GM21515 (cell line): ENCODE data around the gene CARNS1.
A peak's percentile ranks its signal among the peaks of the same experiment; 100 is the strongest.
"Not testable (repeated sequence)": the region's sequence is repeated elsewhere in the genome, so short reads cannot be mapped to it uniquely, and the experiment has no call there.

Source experiments
- ATAC-seq: cut with Tn5 transposase; IDR thresholded peaks from one replicate; pipeline ENCODE4 v1.9.1; 2021; ENCODE audit not compliant: unreplicated experiment

The CARNS1 gene

DNA sequence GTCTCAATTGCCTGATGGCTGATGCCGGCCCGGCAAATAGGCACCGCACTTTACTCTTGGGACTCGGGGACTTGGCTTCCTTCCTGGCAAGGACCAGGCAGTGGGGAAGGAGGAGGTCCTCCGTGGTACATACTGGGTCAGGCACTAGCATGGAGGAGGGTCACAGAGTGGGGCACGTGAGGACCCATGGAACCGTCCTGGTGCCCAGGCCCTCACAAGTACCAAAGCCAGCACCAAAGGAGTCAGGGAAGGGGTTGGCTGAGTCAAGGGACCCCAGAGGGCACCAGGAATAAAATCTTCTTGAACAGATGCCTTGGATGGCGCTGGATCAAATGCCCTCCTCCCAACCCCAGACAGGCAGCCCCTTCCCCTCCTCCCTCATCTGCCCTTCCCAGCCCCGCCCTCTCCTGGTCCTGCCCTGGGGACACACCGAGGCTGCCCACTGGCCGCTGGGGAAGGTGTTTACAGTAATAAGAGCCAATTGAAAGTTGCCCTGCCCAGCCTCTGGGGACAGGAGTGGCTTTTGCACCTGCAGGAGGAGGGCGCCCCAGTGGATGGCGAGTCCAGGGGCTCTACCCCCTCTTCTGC lies 5.6 kb upstream of the CARNS1 start:
- ATAC-seq, result no peak

DNA sequence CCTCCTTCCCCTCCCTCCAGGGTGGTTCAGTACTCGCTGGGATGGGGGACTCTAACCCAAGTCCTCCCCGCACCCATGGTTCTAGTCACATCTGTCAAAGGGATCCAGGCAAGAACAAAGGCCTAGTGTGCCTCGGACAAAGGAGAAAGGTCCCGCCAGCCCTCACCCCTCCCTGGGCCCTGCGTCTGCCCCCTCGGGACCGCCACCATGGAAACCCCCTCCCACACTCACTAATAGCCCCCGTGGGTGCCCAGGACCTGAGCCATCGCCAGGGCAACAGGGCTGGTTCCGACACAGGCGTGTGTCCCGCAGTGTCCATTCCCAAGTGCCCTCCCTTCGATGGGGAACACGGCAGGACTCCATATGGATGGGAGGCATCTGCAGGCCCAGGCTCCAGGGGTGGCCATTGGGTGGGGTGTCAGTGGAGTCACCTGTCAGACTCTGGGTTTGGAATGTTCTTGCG lies 5.1 kb upstream of the CARNS1 start:
- no peak for ATAC-seq

GRCh38 chr11:67410984-67411784 lies 4.3 kb upstream of the CARNS1 start:
- no peak for ATAC-seq

DNA sequence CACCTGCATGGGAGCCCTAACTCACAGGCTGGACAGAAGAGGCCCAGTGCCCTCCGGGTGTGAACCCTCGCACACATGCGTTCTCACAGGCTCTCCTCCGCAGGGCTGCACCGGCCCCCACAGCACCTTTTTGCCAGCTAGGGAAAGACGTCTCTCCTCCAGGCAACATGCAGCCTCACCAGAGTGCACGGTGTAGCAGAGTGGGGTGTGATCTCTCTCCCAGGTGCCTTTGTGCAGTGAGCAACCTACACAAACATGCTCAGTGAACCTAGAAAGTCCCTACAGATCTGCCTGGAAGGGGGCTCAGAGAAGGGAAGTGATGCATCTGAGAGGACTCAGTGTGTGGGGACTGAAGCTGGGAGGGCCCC lies 3.7 kb upstream of the CARNS1 start:
- ATAC-seq, result no peak

DNA sequence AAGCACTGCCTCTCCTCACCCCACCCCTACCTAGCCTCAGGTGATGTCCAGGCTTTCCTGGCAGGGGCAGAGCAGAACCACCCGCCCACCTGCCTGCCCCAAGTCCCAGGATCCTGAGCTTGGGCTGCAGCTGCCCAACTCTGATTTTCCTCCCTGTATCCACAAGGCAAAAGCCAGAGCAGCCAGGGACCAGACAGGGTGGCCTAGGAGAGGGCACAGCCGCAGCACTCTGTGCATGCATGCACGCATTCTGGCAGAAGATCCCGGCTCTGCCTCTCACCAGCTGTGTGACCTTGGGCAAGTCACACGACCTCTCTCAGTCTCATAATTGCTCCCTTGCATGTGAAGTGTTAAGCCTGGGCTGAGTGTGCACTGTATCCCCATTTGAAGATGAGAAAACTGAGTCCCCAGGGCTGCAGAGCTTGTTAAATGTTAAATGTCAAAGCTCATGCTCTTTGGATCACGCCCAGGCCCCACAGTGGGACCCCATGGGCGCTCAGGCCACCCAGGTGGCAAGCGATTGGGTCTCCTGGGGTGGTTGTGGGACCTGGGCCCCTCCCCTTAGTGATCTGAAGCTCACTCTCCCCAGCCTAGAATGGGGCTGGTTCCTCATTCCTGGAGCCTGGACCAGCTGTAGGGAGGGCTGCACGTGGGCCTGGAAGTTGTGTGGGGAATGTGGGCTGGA lies 2.8 kb upstream of the CARNS1 start:
- no peak for ATAC-seq

DNA sequence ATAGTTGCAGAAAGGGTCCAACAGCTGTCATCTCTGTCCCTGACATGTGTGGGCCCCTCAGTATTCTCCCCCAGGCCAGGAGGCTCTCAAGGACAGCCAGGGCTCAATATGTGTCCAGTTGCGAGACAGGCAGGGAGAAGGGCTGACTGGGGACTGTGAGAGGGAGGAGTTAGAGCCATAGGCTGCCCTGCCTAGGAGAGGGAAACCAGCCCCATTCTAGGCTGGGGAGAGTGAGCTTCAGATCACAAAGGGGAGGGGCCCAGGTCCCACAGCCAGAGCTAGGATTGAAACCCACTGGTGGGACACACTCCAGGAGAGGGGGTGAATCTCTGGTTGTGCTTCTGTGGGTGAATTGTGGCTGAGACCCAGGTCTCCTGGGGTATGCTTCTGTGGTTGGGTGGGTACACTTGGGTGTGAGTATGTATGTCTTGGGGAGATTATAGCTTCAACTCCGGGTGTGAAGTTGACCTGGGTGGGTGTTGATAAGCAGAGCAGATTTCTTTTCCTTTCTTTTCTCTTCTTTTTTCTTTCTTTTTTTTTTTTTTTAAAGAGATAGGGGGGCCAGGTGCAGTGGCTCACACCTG lies 2.1 kb upstream of the CARNS1 start:
- ATAC-seq, result no peak

DNA sequence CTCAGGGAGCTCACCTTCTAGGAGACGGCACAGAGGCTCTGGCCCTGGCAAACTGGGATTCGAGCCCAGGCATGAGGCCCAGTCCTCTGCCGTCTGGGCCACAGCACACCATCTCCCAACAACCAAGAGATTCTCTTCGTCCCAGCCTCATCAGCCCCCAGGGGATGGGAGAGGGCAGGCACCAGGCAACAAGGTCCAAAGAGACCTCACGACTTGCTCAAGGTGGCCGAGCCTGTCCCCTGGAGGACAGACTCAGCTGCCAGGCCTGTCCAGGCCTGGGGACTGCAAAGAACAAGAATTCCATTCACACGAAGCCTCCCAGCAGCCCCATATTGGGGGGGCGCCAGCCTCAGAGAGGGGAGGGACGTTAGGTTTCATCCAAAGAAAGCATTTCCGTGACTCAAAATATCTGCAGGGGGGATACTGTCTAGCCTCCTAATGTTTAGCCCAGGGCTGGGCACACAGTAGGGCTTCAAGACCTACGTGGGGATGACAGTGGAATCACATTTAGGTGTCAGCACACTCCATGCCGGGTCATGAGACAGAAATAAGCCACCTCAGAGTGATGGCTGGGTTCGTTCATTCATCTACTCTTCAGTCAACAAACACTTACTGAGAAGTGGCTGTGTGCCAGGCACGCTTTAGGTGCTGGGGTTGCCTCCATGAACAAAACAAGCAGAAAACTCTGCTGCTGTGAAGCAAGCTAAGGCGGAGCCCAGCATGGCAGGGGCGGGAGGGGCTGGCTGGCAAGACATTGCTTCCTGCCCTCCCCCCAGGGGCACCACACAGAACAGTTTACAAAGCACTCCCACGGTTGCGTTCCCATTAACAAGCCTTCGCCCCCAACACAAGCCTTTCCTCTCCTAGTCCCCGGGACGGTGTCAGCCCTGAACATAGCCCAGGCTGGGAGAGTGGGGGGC lies 1.2 kb downstream of the CARNS1 start:
- no peak for ATAC-seq

GRCh38 chr11:67417425-67417824 lies 1.9 kb downstream of the CARNS1 start:
- no peak for ATAC-seq

DNA sequence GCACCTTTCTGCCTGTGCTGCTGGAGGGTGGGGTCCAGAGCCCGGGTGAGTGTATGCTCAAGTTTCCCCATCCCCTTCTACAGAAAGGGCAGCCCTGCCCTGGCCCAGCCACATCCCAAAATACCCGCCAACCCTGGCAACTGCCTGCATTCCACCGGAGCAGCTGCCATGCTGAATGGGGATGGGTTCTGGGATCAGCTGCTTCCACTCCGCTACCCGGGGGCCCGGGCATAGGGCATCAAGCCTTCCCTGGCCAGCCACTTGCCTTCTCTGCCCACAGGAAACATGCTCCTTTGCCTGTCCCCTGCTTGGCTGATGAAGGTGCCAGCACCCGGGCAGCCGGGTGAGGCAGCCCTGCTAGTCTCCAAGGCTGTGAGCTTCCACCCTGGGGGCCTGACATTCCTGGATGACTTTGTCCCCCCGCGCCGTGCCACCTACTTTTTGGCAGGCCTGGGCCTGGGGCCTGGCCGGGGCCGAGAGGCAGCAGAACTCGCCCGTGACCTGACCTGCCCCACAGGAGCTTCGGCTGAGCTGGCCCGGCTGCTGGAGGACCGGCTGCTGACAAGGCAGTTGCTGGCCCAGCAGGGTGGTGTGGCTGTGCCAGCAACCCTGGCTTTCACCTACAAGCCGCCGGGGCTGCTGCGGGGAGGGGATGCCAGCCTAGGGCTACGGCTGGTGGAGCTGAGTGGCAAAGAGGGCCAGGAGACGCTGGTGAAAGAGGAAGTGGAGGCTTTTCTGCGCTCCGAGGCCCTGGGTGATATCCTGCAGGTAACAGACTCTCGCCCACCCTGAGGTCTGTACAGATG lies 3.2 kb downstream of the CARNS1 start:
- ATAC-seq, result no peak

GRCh38 chr11:67419325-67420049 lies 4.0 kb downstream of the CARNS1 start:
- ATAC-seq, result no peak

GRCh38 chr11:67420147-67420645 lies 4.7 kb downstream of the CARNS1 start:
- no peak for ATAC-seq

DNA sequence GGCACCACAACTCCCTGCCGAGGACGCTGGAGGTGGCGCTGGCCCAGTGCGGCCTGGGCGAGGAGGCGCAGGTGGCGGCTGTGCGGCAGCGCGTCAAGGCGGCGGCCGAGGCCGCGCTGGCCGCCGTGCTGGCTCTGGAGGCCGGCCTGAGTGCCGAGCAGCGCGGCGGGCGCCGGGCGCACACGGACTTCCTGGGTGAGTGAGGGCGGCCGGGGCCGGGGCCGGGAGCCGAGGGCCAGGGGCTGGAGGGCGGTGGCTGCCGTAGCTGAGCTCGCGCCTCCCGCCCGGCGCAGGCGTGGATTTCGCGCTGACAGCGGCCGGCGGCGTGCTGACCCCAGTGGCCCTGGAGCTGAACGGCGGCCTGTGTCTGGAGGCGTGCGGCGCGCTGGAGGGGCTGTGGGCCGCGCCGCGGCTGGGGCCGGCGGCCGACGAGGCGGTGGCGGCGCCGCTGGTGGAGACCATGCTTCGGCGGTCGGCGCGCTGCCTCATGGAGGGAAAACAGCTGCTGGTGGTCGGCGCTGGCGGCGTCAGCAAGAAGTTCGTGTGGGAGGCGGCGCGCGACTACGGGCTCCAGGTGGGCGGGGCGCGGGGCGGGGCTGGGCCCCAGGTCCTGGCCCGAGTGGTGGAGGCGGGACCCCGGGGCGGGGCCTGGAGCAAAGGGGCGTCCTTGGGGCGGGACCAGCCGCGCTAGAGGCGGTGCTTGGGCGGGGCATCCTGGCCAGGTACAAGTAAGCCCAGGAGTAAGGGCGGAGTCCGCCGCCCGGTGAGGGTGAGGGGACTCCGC lies 5.4 kb downstream of the CARNS1 start:
- peak; percentile 80 for ATAC-seq

DNA sequence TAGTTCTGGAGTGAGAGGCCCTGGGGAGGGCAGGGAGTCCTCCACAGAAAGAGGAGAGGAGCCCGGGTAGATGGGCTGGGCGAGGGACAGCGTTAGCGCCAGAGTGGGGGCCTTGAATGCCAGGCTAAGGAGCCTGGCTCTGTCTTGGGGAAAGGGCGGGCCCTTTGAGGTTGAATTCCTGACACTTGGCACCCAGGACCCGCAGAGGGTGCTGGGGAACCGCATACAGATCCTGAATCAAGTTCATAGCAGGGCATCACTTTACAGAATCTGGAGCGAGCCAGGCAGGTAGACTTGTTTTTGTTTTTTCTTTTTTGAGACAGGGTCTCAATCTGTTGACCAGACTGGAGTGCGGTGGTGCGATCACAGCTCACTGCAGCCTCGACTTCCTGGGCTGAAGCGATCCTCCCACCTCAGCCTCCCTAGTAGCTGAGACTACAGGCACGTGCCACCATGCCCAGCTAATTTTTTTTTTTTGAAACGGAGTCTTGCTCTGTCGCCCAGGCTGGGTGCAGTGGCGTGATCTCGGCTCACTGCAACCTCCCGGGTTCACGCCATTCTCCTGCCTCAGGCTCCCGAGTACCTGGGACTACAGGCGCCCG lies 6.1 kb downstream of the CARNS1 start:
- ATAC-seq, result no peak

GRCh38 chr11:67422891-67423290 lies 7.4 kb downstream of the CARNS1 start:
- ATAC-seq, result no peak

DNA sequence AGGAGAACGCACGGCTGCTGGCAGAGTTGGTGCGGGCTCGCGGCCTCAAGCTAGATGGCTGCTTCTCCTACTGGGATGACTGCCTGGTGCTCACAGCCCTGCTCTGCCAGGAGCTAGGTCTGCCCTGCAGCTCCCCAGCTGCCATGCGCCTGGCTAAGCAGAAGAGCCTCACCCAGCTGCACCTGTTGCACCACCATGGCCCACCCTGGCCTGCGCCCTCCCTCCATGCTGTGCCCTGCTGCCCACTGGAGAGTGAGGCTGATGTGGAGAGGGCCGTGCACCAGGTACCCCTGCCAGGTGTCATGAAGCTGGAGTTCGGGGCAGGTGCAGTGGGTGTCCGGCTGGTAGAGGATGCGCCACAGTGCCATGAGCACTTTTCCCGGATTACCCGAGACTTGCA lies 8.0 kb downstream of the CARNS1 start:
- ATAC-seq, result no peak

DNA sequence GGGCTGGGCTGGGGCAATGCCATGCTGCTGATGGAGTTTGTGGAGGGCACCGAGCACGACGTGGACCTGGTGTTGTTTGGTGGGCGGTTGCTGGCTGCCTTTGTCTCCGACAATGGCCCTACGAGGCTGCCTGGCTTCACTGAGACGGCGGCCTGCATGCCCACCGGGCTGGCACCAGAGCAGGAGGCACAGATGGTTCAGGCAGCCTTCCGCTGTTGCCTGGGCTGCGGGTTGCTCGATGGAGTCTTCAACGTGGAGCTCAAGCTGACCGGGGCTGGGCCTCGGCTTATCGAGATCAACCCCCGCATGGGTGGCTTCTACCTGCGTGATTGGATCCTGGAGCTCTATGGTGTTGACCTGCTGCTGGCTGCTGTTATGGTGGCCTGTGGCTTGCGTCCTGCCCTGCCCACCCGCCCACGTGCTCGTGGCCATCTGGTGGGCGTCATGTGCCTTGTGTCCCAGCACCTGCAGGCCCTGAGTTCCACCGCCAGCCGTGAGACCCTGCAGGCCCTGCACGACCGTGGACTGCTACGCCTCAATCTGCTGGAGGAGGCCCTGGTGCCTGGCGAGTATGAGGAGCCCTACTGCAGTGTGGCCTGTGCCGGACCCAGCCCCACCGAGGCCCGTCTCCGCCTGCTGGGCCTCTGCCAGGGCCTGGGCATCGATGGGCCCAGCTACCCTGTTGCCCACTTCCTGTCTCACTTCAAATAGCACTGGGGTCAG lies 8.6 kb downstream of the CARNS1 start:
- ATAC-seq, result no peak

GRCh38 chr11:67427364-67427859 lies 11.9 kb downstream of the CARNS1 start:
- not testable (repeated sequence) for ATAC-seq
